H1 (cell line): ENCODE results near the gene TNP1. TPM values are rescaled to one million over a fixed set of nuclear protein-coding genes. Genes with fewer than 3 reads are reported as not detected.

ENCODE experiments used
- CTCF ChIA-PET: fragments of 300-600 bp; sonication (Branson Sonifier 250); formaldehyde crosslinking; loops from one replicate; lab custom pipeline; 2021; ENCODE audit not compliant: partially characterized antibody; lab: Charles Lee
- POLR2A ChIA-PET: fragments of 300-600 bp; sonication (Branson Sonifier 250); formaldehyde crosslinking; loops from one replicate; lab custom pipeline; 2021; ENCODE audit warnings: inconsistent platforms; ENCODE audit not compliant: partially characterized antibody; lab: Charles Lee
- DNase-seq, 2 experiments: peaks; one replicate each; pipeline versions ENCODE4 v3.0.0 to v3.0.0-alpha.2; 2010 to 2022; ENCODE audit warnings: low spot score in 2 of 2, low read depth in 1 of 2, mixed read lengths in 1 of 2
- FAIRE-seq: peaks from 2 replicates; lab custom pipeline; 2011; peaks lifted over from hg19 to GRCh38; lab: Jason Lieb, UNC
- H2AFZ ChIP-seq: 2 replicates; pipeline ENCODE4 v1.8.1; 2012; ENCODE audit warnings: low read length, inconsistent platforms
- H2AK5ac ChIP-seq: 2 replicates; pipeline ENCODE4 v1.6.1; 2013; ENCODE audit warnings: low read depth, low read length
- H2BK120ac ChIP-seq: replicated peaks from 2 replicates; pipeline ENCODE3; 2013; ENCODE audit warnings: low read depth, low read length, inconsistent platforms
- H2BK12ac ChIP-seq: 2 replicates; pipeline ENCODE4 v1.6.1; 2013; ENCODE audit warnings: low read depth, low read length
- H2BK15ac ChIP-seq: 2 replicates; pipeline ENCODE4 v1.6.1; 2013; ENCODE audit warnings: low read length
- H2BK20ac ChIP-seq: 2 replicates; pipeline ENCODE4 v1.6.1; 2013; ENCODE audit warnings: low read length
- H2BK5ac ChIP-seq: 2 replicates; pipeline ENCODE4 v1.6.1; 2013; ENCODE audit warnings: low read depth, low read length
- H3K14ac ChIP-seq: 2 replicates; pipeline ENCODE4 v1.6.1; 2013; ENCODE audit warnings: inconsistent platforms; ENCODE audit not compliant: insufficient read length
- H3K18ac ChIP-seq: 2 replicates; pipeline ENCODE4 v1.6.1; 2013; ENCODE audit warnings: low read length; ENCODE audit errors: extremely low read depth
- H3K23ac ChIP-seq: 2 replicates; pipeline ENCODE4 v1.6.1; 2013; ENCODE audit warnings: inconsistent platforms; ENCODE audit not compliant: insufficient read length
- H3K23me2 ChIP-seq: 2 replicates; pipeline ENCODE4 v1.6.1; 2013; ENCODE audit warnings: low read depth, low read length
- H3K27ac ChIP-seq: 2 replicates; pipeline ENCODE4 v1.6.1; 2011; ENCODE audit warnings: low read depth, low read length, inconsistent platforms
- H3K27me3 ChIP-seq, 4 experiments: replicated peaks in 1 of 4; 1 replicate in 1 of 4; 2 replicates in 3 of 4; pipeline versions ENCODE4 v1.6.1 to v1.8.1; 2011 to 2013; ENCODE audit warnings: low read length in 3 of 4, mild to moderate bottlenecking in 3 of 4, inconsistent platforms in 2 of 4, mixed read lengths in 2 of 4, moderate library complexity in 1 of 4; ENCODE audit not compliant: control insufficient read depth in 3 of 4, insufficient read depth in 3 of 4; ENCODE audit errors: extremely low read depth in 1 of 4
- H3K36me3 ChIP-seq, 4 experiments: 2 replicates each; pipeline versions ENCODE4 v1.6.1 to v1.8.1; 2011 to 2013; ENCODE audit warnings: mild to moderate bottlenecking in 4 of 4, low read length in 3 of 4, moderate library complexity in 2 of 4, control low read depth in 1 of 4, inconsistent platforms in 1 of 4; ENCODE audit not compliant: insufficient read depth in 4 of 4, control insufficient read depth in 2 of 4
- H3K4ac ChIP-seq: replicated peaks from 2 replicates; pipeline ENCODE3; 2013; ENCODE audit warnings: low read length, low read depth, mixed read lengths, inconsistent platforms; ENCODE audit not compliant: insufficient read length
- H3K4me1 ChIP-seq, 4 experiments: replicated peaks in 1 of 4; 1 replicate in 1 of 4; 2 replicates in 3 of 4; pipeline versions ENCODE4 v1.6.1 to v1.8.1; 2011 to 2013; ENCODE audit warnings: low read length in 3 of 4, inconsistent platforms in 2 of 4, mixed read lengths in 1 of 4; ENCODE audit not compliant: insufficient read depth in 4 of 4, control insufficient read depth in 3 of 4
- H3K4me2 ChIP-seq, 2 experiments: 2 replicates each; pipeline versions ENCODE4 v1.6.1 to v1.8.1; 2011 to 2013; ENCODE audit warnings: low read depth in 2 of 2, low read length in 2 of 2, control low read depth in 1 of 2, inconsistent platforms in 1 of 2, mild to moderate bottlenecking in 1 of 2; ENCODE audit not compliant: insufficient read depth in 1 of 2
- H3K4me3 ChIP-seq, 4 experiments: fragments of 200-600, 300-600 bp in 1 of 4; sonication (generic), shearing (Covaris generic), sonication (Bioruptor Twin) in 1 of 4; 2 replicates each; pipeline versions ENCODE4 v1.5.1 to v1.8.1; 2011 to 2016; ENCODE audit warnings: low read length in 4 of 4, low read depth in 3 of 4, control low read depth in 2 of 4, inconsistent platforms in 2 of 4, mild to moderate bottlenecking in 2 of 4, mixed read lengths in 1 of 4, moderate library complexity in 1 of 4; ENCODE audit not compliant: insufficient read depth in 2 of 4; ENCODE audit errors: extremely low read depth in 1 of 4
- H3K56ac ChIP-seq: replicated peaks from 2 replicates; pipeline ENCODE3; 2013; ENCODE audit warnings: low read depth, mild to moderate bottlenecking, mixed read lengths, low read length, inconsistent platforms; ENCODE audit not compliant: insufficient read length
- H3K79me1 ChIP-seq: 2 replicates; pipeline ENCODE4 v1.6.1; 2013; ENCODE audit warnings: low read depth, low read length, control low read depth
- H3K79me2 ChIP-seq, 2 experiments: 2 replicates each; pipeline versions ENCODE4 v1.6.1 to v1.8.1; 2012 to 2013; ENCODE audit warnings: low read length in 2 of 2, mild to moderate bottlenecking in 2 of 2, inconsistent platforms in 1 of 2; ENCODE audit not compliant: insufficient read depth in 2 of 2, control insufficient read depth in 1 of 2
- H3K9ac ChIP-seq, 4 experiments: replicated peaks in 1 of 4; 1 replicate in 1 of 4; 2 replicates in 3 of 4; pipeline versions ENCODE4 v1.6.1 to v1.8.1; 2011 to 2013; ENCODE audit warnings: low read depth in 3 of 4, low read length in 3 of 4, control low read depth in 2 of 4, mild to moderate bottlenecking in 2 of 4, moderate library complexity in 2 of 4, inconsistent platforms in 1 of 4; ENCODE audit errors: extremely low read depth in 1 of 4
- H3K9me3 ChIP-seq, 2 experiments: 2 replicates each; pipeline versions ENCODE4 v1.6.1 to v1.8.1; 2012 to 2013; ENCODE audit warnings: mild to moderate bottlenecking in 2 of 2, moderate library complexity in 2 of 2, control low read depth in 1 of 2, inconsistent platforms in 1 of 2, low read depth in 1 of 2, low read length in 1 of 2, mixed read lengths in 1 of 2; ENCODE audit not compliant: insufficient read depth in 2 of 2
- H4K20me1 ChIP-seq, 2 experiments: replicated peaks in 1 of 2; 2 replicates each; pipeline versions ENCODE3 to v1.8.1; 2011 to 2013; ENCODE audit warnings: inconsistent platforms in 2 of 2, low read length in 2 of 2, mild to moderate bottlenecking in 1 of 2; ENCODE audit not compliant: insufficient read depth in 2 of 2, control insufficient read depth in 1 of 2
- H4K5ac ChIP-seq: 2 replicates; pipeline ENCODE4 v1.6.1; 2013; ENCODE audit warnings: low read length, low read depth, mixed read lengths, inconsistent platforms; ENCODE audit not compliant: insufficient read length
- H4K8ac ChIP-seq: 2 replicates; pipeline ENCODE4 v1.8.0; 2013; ENCODE audit warnings: mild to moderate bottlenecking, moderate library complexity, low read length, inconsistent platforms; ENCODE audit not compliant: insufficient read depth; ENCODE audit errors: extremely low read depth
- H4K91ac ChIP-seq: replicated peaks from 2 replicates; pipeline ENCODE3; 2013; ENCODE audit warnings: low read length, mixed read lengths, inconsistent platforms; ENCODE audit not compliant: insufficient read length
- ASH2L ChIP-seq: fragments of 200-600, 300-600 bp; sonication (generic); IDR thresholded peaks from one replicate; pipeline ENCODE4 v1.7.1; 2017; ENCODE audit warnings: low read length
- BACH1 ChIP-seq: IDR thresholded peaks from 2 replicates; pipeline ENCODE4 v1.6.1; 2012; ENCODE audit warnings: low read length, improper control_type of control experiment
- CEBPB ChIP-seq: IDR thresholded peaks from 2 replicates; pipeline ENCODE4 v1.6.1; 2012; ENCODE audit warnings: low read depth, low read length
- CREB1 ChIP-seq: IDR thresholded peaks from 2 replicates; pipeline ENCODE4 v1.6.1; 2012; ENCODE audit warnings: inconsistent platforms
- FOSL1 ChIP-seq: IDR thresholded peaks from 2 replicates; pipeline ENCODE4 v1.6.1; 2011; ENCODE audit warnings: mild to moderate bottlenecking, low read depth, low read length, moderate library complexity; ENCODE audit not compliant: insufficient read depth
- KDM1A ChIP-seq: fragments of 200-600, 300-600 bp; sonication (generic); IDR thresholded peaks from 2 replicates; pipeline ENCODE4 v1.7.1; 2016; ENCODE audit warnings: mild to moderate bottlenecking, low read length, borderline replicate concordance
- MAFK ChIP-seq: IDR thresholded peaks from 2 replicates; pipeline ENCODE4 v1.6.1; 2012; ENCODE audit warnings: low read depth, mild to moderate bottlenecking, improper control_type of control experiment, low read length
- NANOG ChIP-seq: IDR thresholded peaks from 2 replicates; pipeline ENCODE4 v1.6.1; 2011; ENCODE audit warnings: low read length, low read depth, mild to moderate bottlenecking, inconsistent platforms; ENCODE audit not compliant: insufficient read depth, poor library complexity, severe bottlenecking
- POLR2AphosphoS5 ChIP-seq: IDR thresholded peaks from 2 replicates; pipeline ENCODE4 v1.6.1; 2011; ENCODE audit warnings: low read depth, low read length
- RNF2 ChIP-seq: fragments of 200-900, 300-1000 bp; sonication (generic); IDR thresholded peaks from 2 replicates; pipeline ENCODE4 v1.7.1; 2016; ENCODE audit warnings: borderline replicate concordance, low read depth, mild to moderate bottlenecking, antibody characterized with exemption, low read length; ENCODE audit not compliant: poor library complexity, severe bottlenecking; ENCODE audit errors: missing control alignments
- SP1 ChIP-seq: IDR thresholded peaks from 2 replicates; pipeline ENCODE4 v1.6.1; 2011; ENCODE audit warnings: low read depth, low read length
- TBP ChIP-seq: IDR thresholded peaks from 2 replicates; pipeline ENCODE4 v1.6.1; 2011; ENCODE audit warnings: low read depth, low read length, improper control_type of control experiment
- TCF12 ChIP-seq: IDR thresholded peaks from 2 replicates; pipeline ENCODE4 v1.6.1; 2011; ENCODE audit warnings: low read depth, mild to moderate bottlenecking, low read length
- WGBS, 2 experiments: shearing (Covaris generic) in 1 of 2; methylation state at CpG; one replicate each; pipeline versions ENCODE4 v1.1.6 to v1.1.7; 2013 to 2015; ENCODE audit warnings: low lambda C conversion rate in 2 of 2, mixed read lengths in 2 of 2, inconsistent platforms in 1 of 2, low coverage in 1 of 2, missing lambda C conversion rate in 1 of 2; ENCODE audit not compliant: insufficient replicate concordance in 2 of 2, insufficient coverage in 1 of 2, insufficient read length in 1 of 2; ENCODE audit errors: extremely low coverage in 1 of 2, missing lambda C conversion rate in 1 of 2; 5-methylcytosine and 5-hydroxymethylcytosine counted together
- polyA plus RNA-seq, 7 experiments: library from polyadenylated mRNA; depleted of rRNA in 3 of 7; stranded (reverse) in 5 of 7; unstranded in 2 of 7; fragments of >200 nt in 5 of 7; fragments of 200-250 nt in 2 of 7; gene quantifications; 1 replicate in 5 of 7; 2 replicates in 1 of 7; 4 replicates in 1 of 7; pipeline versions ENCODE4 v1.2.1 to v1.2.3, GENCODE V29; 2011 to 2013; ENCODE audit warnings: missing spikeins in 2 of 7, mixed read lengths in 2 of 7
- total RNA-seq: library from RNA; stranded (reverse); fragmentation: NEBNext Ultra II Directional; extraction: Animal tissue kit (Norgen Biotek cat#: 25700); gene quantifications from 2 replicates; pipeline ENCODE4 v1.2.1, GENCODE V29; 2021

Gene TNP1
- total and polyA plus RNA-seq, 2 of the 8 experiments (the other 6 are each of a cell fraction or from before 2014, with no cell fraction given), result not detected

- Histone ChIP-seq H3K4me3 (no peak overlapping the region), H2BK5ac (no peak overlapping the region), H2AK5ac (no peak overlapping the region), H3K23me2 (no peaks in the 10 kb centered on the region), H4K91ac (no peak overlapping the region), H4K8ac (no peak overlapping the region), H4K5ac (no peak overlapping the region), H4K20me1 (no peaks in the 10 kb centered on the region), H3K14ac (no peak overlapping the region), H3K27ac (no peak overlapping the region), H3K4ac (no peak overlapping the region), H3K9ac (no peak overlapping the region), H2BK12ac (no peak overlapping the region), H3K79me2 (no peaks in the 10 kb centered on the region), H3K23ac (no peak overlapping the region), H2BK120ac (no peak overlapping the region), H3K4me1 (peaks cover 0 to 2% (median 0%) of the 10 kb centered on the region in 4 experiments; a peak in 1 of 7 replicates), H3K27me3 (no peaks in the 10 kb centered on the region), H3K4me2 (no peak overlapping the region), H3K18ac (no peak overlapping the region), H3K36me3 (no peaks in the 10 kb centered on the region), H2AFZ (no peak overlapping the region), H3K79me1 (no peaks in the 10 kb centered on the region), H3K56ac (no peak overlapping the region), H2BK15ac (no peak overlapping the region), H2BK20ac (no peak overlapping the region), H3K9me3 (no peaks in the 10 kb centered on the region)
- DNase-seq (no peak), FAIRE-seq (no peak)
- ChIA-PET POLR2A (no interaction called here), CTCF (interaction anchor here (0.6 to 0.7 kb wide), 2 partner anchors 31 to 161 kb away, joined by 3 read pairs; partner anchors contain the start of gene IGFBP5)
- 85% methylated on average over 5 of the region's 5 CpGs; no CpG with 5 or more reads in 1 of the 2 experiments for WGBS, 2 experiments
- TF ChIP-seq FOSL1, result no peak
- no peak for TF ChIP-seq POLR2AphosphoS5
- TF ChIP-seq TCF12, result no peak
- no peak for TF ChIP-seq CEBPB
- TF ChIP-seq BACH1, result no peak
- TF ChIP-seq ASH2L, result no peak
- no peak for TF ChIP-seq TBP
- TF ChIP-seq KDM1A, result no peak
- TF ChIP-seq CREB1, result no peak
- TF ChIP-seq SP1, result no peak
- no peak for TF ChIP-seq RNF2
- TF ChIP-seq MAFK, result no peak
- TF ChIP-seq NANOG, result no peak
Measured at GRCh38 chr2:216856406-216857065, 3.3 kb downstream of the TNP1 start.
